Mesendoderm (in vitro differentiated cells): Measurements from ENCODE around the gene MAPK8IP2.
A peak's percentile ranks its signal among the peaks of the same experiment; 100 is the strongest.
"Not testable (repeated sequence)": the region's sequence is repeated elsewhere in the genome, so short reads cannot be mapped to it uniquely, and the experiment has no call there.

Source experiments
- DNase-seq: peaks from one replicate; pipeline ENCODE4 v3.0.0; 2013
- H2AK5ac ChIP-seq: 2 replicates; pipeline ENCODE4 v1.6.1; 2013; ENCODE audit warnings: low read length, inconsistent platforms
- H2BK120ac ChIP-seq: 2 replicates; pipeline ENCODE4 v1.6.1; 2013; ENCODE audit warnings: low read depth, mild to moderate bottlenecking, low read length, moderate library complexity, mixed read lengths
- H2BK15ac ChIP-seq: replicated peaks from 2 replicates; pipeline ENCODE4 v1.6.1; 2013; ENCODE audit warnings: low read depth, mild to moderate bottlenecking, moderate library complexity
- H2BK5ac ChIP-seq: 2 replicates; pipeline ENCODE4 v1.6.1; 2013; ENCODE audit warnings: low read length, inconsistent platforms
- H3K18ac ChIP-seq: 2 replicates; pipeline ENCODE4 v1.6.1; 2013; ENCODE audit warnings: mild to moderate bottlenecking, low read length, mixed read lengths
- H3K23ac ChIP-seq: one replicate; pipeline ENCODE4 v1.6.1; 2013; ENCODE audit warnings: low read length
- H3K27ac ChIP-seq: 2 replicates; pipeline ENCODE4 v1.5.1; 2013; ENCODE audit warnings: low read depth, mild to moderate bottlenecking, inconsistent platforms, low read length, moderate library complexity
- H3K27me3 ChIP-seq: 2 replicates; pipeline ENCODE4 v1.6.1; 2013; ENCODE audit warnings: low read length, control low read depth, mild to moderate bottlenecking, inconsistent platforms; ENCODE audit not compliant: insufficient read depth, poor library complexity
- H3K36me3 ChIP-seq: 2 replicates; pipeline ENCODE4 v1.6.1; 2013; ENCODE audit warnings: low read length, inconsistent platforms; ENCODE audit not compliant: control insufficient read depth, insufficient read depth
- H3K4ac ChIP-seq: one replicate; pipeline ENCODE4 v1.6.1; 2013; ENCODE audit warnings: low read depth, mild to moderate bottlenecking, low read length, moderate library complexity
- H3K4me1 ChIP-seq: 2 replicates; pipeline ENCODE4 v1.6.1; 2013; ENCODE audit warnings: low read depth, low read length, inconsistent platforms; ENCODE audit not compliant: control insufficient read depth
- H3K4me2 ChIP-seq: 2 replicates; pipeline ENCODE4 v1.6.1; 2013; ENCODE audit warnings: low read length
- H3K4me3 ChIP-seq: 2 replicates; pipeline ENCODE4 v1.5.1; 2013; ENCODE audit warnings: mild to moderate bottlenecking, low read length
- H3K56ac ChIP-seq: one replicate; pipeline ENCODE4 v1.6.1; 2013; ENCODE audit warnings: low read length
- H3K79me1 ChIP-seq: 2 replicates; pipeline ENCODE4 v1.6.1; 2013; ENCODE audit warnings: low read length, inconsistent platforms
- H3K79me2 ChIP-seq: 2 replicates; pipeline ENCODE4 v1.6.1; 2013; ENCODE audit warnings: mild to moderate bottlenecking, low read length; ENCODE audit not compliant: control insufficient read depth, insufficient read depth
- H3K9ac ChIP-seq: 2 replicates; pipeline ENCODE4 v1.6.1; 2013; ENCODE audit warnings: low read length, inconsistent platforms
- H4K5ac ChIP-seq: one replicate; pipeline ENCODE4 v1.6.1; 2013; ENCODE audit warnings: low read length
- H4K8ac ChIP-seq: one replicate; pipeline ENCODE4 v1.6.1; 2013; ENCODE audit warnings: low read depth, mild to moderate bottlenecking, control low read depth, low read length, moderate library complexity
- WGBS: extraction: QIAGEN DNeasy Blood & Tissue Kit; methylation state at CpG from one replicate; pipeline ENCODE4 v1.1.7; 2013; ENCODE audit warnings: low lambda C conversion rate, missing lambda C conversion rate; ENCODE audit not compliant: insufficient coverage; ENCODE audit errors: extremely low coverage; 5-methylcytosine and 5-hydroxymethylcytosine counted together

Gene MAPK8IP2

DNA sequence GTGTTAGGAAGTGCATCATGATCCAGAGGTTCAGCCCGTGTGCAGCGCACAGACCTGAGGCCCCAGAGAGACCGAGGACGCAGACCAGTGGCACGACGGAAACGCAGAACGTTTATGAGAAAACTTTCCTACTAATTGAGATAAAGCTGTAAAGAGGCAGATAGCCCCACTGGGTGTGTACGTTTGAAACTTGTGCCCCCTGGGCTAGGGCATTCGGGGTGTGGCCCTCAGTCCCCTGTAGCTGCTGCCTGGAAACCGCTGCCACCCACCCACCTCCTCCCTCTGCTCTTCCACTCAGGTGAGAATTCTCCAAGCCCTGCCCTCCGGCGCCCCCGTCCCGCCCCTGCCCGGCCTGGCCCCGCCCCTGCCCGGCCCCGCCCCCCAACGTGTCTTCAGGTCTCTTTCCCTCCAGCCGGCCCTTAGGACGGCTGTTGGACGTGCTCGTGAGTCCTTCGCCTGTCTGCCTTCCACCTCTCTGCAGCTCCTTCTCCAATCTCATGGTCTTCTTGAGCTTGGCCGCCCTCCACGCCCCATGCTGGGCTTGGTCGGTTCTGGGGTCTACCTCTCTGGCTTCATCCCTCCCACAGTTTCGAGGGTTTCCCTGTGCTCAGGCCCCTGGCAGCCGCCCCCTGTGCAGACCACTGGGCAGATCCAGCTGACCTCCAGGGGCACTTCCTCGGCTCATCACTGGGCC is 12.1 kb downstream of the MAPK8IP2 start:
- Histone ChIP-seq H3K4me3 (no peak overlapping the region), H3K79me1 (no peaks in the 10 kb centered on the region), H3K79me2 (no peaks in the 10 kb centered on the region), H3K18ac (no peak overlapping the region), H3K4me1 (no peaks in the 10 kb centered on the region), H4K8ac (no peak overlapping the region), H2AK5ac (no peak overlapping the region), H3K27me3 (no peaks in the 10 kb centered on the region), H2BK120ac (no peak overlapping the region), H2BK15ac (no peak overlapping the region), H3K23ac (no peak overlapping the region), H4K5ac (no peak overlapping the region), H3K4ac (no peak overlapping the region), H2BK5ac (no peak overlapping the region), H3K4me2 (no peak overlapping the region), H3K36me3 (no peaks in the 10 kb centered on the region), H3K56ac (no peak overlapping the region), H3K27ac (no peak overlapping the region), H3K9ac (no peak overlapping the region)
- WGBS, result no CpG with 5 or more reads among the region's 31 CpGs
- DNase-seq, result peak; percentile 48

DNA sequence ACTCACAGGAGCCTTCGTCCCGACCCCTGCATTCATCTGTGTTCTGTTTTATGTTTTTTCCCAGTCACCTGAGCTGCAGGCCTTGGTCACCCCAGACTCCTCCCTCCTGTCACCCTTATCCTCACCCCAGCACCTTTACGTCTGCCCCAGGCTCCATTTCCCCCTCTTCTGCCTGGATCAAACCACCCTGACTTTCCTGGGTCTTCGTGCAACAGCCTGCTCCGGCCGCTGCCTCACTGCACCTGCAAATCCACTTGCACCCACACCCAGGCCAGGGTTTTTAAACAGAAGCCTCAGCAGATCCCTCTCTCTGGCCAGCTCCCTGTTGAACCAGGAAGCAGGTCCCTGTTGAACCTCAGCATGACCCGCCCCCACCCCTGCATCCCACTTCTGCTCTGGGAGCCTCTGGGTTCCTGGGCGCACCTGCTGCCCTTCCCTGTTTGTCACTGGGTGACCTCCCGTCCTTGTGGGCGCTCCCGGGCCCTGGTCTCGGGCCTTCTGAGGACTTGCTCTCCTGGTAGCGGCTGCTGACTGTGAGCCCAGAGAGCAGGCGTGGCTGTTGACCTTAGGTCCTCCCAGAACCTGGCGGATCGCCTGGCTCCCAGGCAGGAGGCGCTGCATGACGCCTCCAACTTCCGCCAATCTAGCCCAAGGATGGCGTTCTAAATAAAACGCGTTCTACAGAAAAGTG is 12.8 kb downstream of the MAPK8IP2 start:
- Histone ChIP-seq H3K4me2 (no peak overlapping the region), H2AK5ac (no peak overlapping the region), H4K5ac (no peak overlapping the region), H2BK15ac (no peak overlapping the region), H3K27ac (no peak overlapping the region), H3K9ac (no peak overlapping the region), H3K4ac (no peak overlapping the region), H2BK5ac (no peak overlapping the region), H3K4me3 (no peak overlapping the region), H3K18ac (no peak overlapping the region), H4K8ac (no peak overlapping the region), H3K79me1 (no peaks in the 10 kb centered on the region), H3K27me3 (no peaks in the 10 kb centered on the region), H3K4me1 (no peaks in the 10 kb centered on the region), H3K23ac (no peak overlapping the region), H2BK120ac (no peak overlapping the region), H3K36me3 (no peaks in the 10 kb centered on the region), H3K56ac (no peak overlapping the region), H3K79me2 (no peaks in the 10 kb centered on the region)
- WGBS, result no CpG with 5 or more reads among the region's 22 CpGs
- no peak for DNase-seq

DNA sequence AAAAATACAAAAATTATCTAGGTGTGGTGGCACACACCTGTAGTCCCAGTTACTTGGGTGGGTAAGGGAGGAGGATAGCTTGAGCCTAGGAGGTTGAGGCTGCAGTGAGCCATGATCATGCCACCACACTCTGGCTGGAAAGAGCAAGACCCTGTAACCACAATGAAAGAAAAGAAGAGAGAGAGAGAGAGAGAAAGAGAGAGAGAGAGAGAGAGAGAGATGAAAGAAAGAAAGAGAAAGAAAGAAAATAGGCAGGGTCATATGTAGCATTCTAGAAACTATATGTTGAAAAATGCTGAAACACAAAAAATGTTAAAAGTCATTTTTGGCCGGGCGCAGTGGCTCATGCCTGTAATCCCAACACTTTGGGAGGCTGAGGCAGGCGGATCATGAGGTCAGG is 13.7 kb downstream of the MAPK8IP2 start:
- not testable (repeated sequence) for DNase-seq, H3K4ac ChIP-seq, H3K36me3 ChIP-seq, H3K79me1 ChIP-seq, H2BK5ac ChIP-seq, H3K27ac ChIP-seq, H3K79me2 ChIP-seq, H3K56ac ChIP-seq, H3K27me3 ChIP-seq, H2BK120ac ChIP-seq, H3K4me2 ChIP-seq, H2AK5ac ChIP-seq, H3K23ac ChIP-seq, H4K8ac ChIP-seq, H3K18ac ChIP-seq, H2BK15ac ChIP-seq, H4K5ac ChIP-seq, H3K4me1 ChIP-seq, H3K4me3 ChIP-seq, H3K9ac ChIP-seq
- no CpG with 5 or more reads among the region's 3 CpGs for WGBS

DNA sequence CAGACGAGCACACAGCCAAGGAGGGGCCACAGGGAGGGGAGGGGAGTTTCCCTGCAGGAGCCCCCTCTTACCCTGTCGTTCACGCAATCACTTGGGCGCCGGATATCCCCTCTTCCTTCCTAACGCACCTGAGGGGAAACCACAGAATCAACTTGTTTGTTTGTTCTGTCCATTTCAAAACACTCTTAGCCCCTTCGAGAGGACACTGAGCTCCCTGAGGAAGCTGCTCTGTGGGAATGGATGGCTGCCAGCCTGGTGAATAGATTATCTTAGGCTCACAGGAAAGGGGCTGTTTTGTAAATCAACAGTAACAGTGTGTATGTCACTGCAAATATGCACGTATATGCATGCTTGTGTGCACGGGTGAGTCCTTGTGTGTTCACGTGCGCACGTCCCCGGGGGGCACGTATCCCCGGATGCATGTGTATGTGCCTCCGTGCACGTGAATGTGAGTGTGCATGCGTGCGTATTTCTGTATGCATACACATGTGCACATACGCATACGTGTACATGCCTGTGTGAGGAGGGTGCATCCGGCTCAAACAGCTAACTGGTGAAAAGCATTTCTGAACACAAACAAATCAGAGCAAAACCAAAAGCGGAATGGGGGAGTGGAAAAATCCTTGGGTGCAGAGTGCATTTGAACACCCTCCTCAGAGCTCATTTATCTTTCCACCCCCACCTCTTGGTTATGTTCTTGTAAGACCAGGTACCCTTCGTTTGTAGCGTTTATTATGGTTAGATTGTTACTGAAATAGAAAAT is 20.2 kb downstream of the MAPK8IP2 start:
- Histone ChIP-seq H3K79me1 (no peaks in the 10 kb centered on the region), H3K23ac (no peak overlapping the region), H3K9ac (no peak overlapping the region), H3K4me3 (no peak overlapping the region), H3K4me1 (no peaks in the 10 kb centered on the region), H3K56ac (no peak overlapping the region), H3K18ac (no peak overlapping the region), H4K8ac (no peak overlapping the region), H2BK120ac (no peak overlapping the region), H2AK5ac (no peak overlapping the region), H3K79me2 (no peaks in the 10 kb centered on the region), H4K5ac (no peak overlapping the region), H2BK15ac (no peak overlapping the region), H3K4me2 (no peak overlapping the region), H3K27me3 (no peaks in the 10 kb centered on the region), H3K4ac (no peak overlapping the region), H2BK5ac (no peak overlapping the region), H3K27ac (no peak overlapping the region), H3K36me3 (no peaks in the 10 kb centered on the region)
- DNase-seq, result peak; percentile 84
- no CpG with 5 or more reads among the region's 25 CpGs for WGBS

DNA sequence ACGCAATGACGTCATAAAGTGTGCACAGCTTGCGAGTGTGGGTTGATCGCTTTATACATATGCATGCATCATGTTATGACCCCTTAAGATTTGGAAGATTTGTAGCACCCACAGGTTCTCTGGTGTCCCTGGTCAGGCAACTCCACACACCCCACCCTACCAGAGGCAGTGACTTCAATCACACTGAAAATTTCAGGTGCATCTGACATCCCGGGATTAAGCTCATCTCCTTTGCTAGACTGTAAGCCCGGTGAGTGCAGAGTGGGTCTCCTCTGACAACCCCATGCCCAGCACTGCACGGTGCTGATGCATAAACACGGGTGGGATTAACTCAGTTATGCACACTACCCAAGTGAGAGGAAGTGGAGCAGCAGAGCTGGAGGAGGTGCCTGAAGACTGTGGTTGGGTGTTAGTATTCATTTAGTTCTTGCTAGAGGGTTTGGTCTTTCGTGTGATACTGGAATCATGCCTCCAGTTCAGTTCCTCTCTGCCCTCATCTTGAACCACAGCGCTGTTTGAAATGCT is 20.8 kb downstream of the MAPK8IP2 start:
- no CpG with 5 or more reads among the region's 10 CpGs for WGBS

More for the DNA sequence above, 20.8 kb downstream of the MAPK8IP2 start:
- no peak overlapping the region for H4K5ac ChIP-seq
- no peak overlapping the region for H2BK120ac ChIP-seq
- no peak overlapping the region for H3K18ac ChIP-seq
- H3K23ac ChIP-seq, result no peak overlapping the region
- no peak overlapping the region for H3K27ac ChIP-seq
- no peak overlapping the region for H3K56ac ChIP-seq
- DNase-seq, result no peak
- no peak overlapping the region for H3K9ac ChIP-seq
- H3K4me1 ChIP-seq, result no peaks in the 10 kb centered on the region
- no peaks in the 10 kb centered on the region for H3K27me3 ChIP-seq
- no peak overlapping the region for H3K4me3 ChIP-seq
- no peaks in the 10 kb centered on the region for H3K36me3 ChIP-seq
- H3K79me1 ChIP-seq, result no peaks in the 10 kb centered on the region
- H3K79me2 ChIP-seq, result no peaks in the 10 kb centered on the region
- no peak overlapping the region for H2AK5ac ChIP-seq
- H4K8ac ChIP-seq, result no peak overlapping the region
- no peak overlapping the region for H3K4ac ChIP-seq
- H2BK15ac ChIP-seq, result no peak overlapping the region
- no peak overlapping the region for H2BK5ac ChIP-seq
- H3K4me2 ChIP-seq, result no peak overlapping the region
